ENCODE results near the gene NUP37.

GRCh38 chr12:102061096-102061559 lies 58.8 kb downstream of the NUP37 start:
- TF ChIP-seq CTCF (IDR thresholded peaks at IDR 0.05; ENCODE audit: poor library complexity, severe bottlenecking) (no peak), RAD21 (conservative IDR thresholded peaks at IDR 0.05) (no peak), EP300 (conservative IDR thresholded peaks at IDR 0.05; ENCODE audit: poor library complexity, severe bottlenecking) (no peak), REST (IDR thresholded peaks at IDR 0.05; ENCODE audit: borderline replicate concordance) (no peak), POLR2AphosphoS5 (IDR thresholded peaks at IDR 0.05) (no peak), TAF1 (IDR thresholded peaks at IDR 0.05; ENCODE audit: low read depth) (no peak), EZH2 (IDR thresholded peaks at IDR 0.05; ENCODE audit: borderline replicate concordance, insufficient read depth, low read length, poor library complexity, severe bottlenecking) (no peak), SMC3 (conservative IDR thresholded peaks at IDR 0.05; ENCODE audit: poor library complexity) (no peak), MXI1 (conservative IDR thresholded peaks at IDR 0.05; ENCODE audit: poor library complexity, severe bottlenecking) (no peak)

Data from neural cell (in vitro differentiated cells).